HepG2 (cell line): Measurements from ENCODE around the gene BBS1. TPM values are rescaled to one million over a fixed set of nuclear protein-coding genes. Genes with fewer than 3 reads are reported as not detected.

ENCODE experiments used
- ATF2 ChIP-seq: sonication (generic); formaldehyde crosslinking; IDR thresholded peaks from 2 replicates; pipeline ENCODE4 v1.4.0; 2020; ENCODE audit warnings: missing genetic modification reagents
- CEBPZ ChIP-seq: IDR thresholded peaks from 2 replicates; pipeline ENCODE4 v1.6.1; 2012; ENCODE audit warnings: low read length, improper control_type of control experiment
- ETV5 ChIP-seq: IDR thresholded peaks from 2 replicates; pipeline ENCODE4 v1.6.1; 2018; ENCODE audit warnings: missing biosample characterization, missing genetic modification reagents, inconsistent platforms, borderline replicate concordance
- FOXA1 ChIP-seq, 2 experiments: fragments of 450-650 bp in 1 of 2; sonication (generic) in 1 of 2; formaldehyde crosslinking in 1 of 2; IDR thresholded peaks; 2 replicates each; pipeline versions ENCODE4 v1.4.0 to v1.6.1; 2016 to 2020; ENCODE audit warnings: missing genetic modification reagents in 1 of 2
- GMEB1 ChIP-seq: sonication (generic); formaldehyde crosslinking; IDR thresholded peaks from 2 replicates; pipeline ENCODE4 v1.5.1; 2020; ENCODE audit warnings: missing genetic modification reagents, mild to moderate bottlenecking, borderline replicate concordance
- MTF1 ChIP-seq: sonication (generic); formaldehyde crosslinking; IDR thresholded peaks from 2 replicates; pipeline ENCODE4 v1.5.0; 2020; ENCODE audit warnings: missing genetic modification reagents
- PHB2 ChIP-seq: fragments of 450-650 bp; IDR thresholded peaks from 2 replicates; pipeline ENCODE4 v1.6.1; 2018; ENCODE audit not compliant: partially characterized antibody
- RBFOX2 ChIP-seq: fragments of 200-400 bp; formaldehyde crosslinking; IDR thresholded peaks from 2 replicates; pipeline ENCODE4 v1.6.1; 2017; ENCODE audit warnings: low read depth, mild to moderate bottlenecking, low read length
- RXRA ChIP-seq: sonication (generic); formaldehyde crosslinking; IDR thresholded peaks from 2 replicates; pipeline ENCODE4 v1.5.1; 2020; ENCODE audit warnings: missing genetic modification reagents
- SRF ChIP-seq: IDR thresholded peaks from 2 replicates; pipeline ENCODE4 v1.6.1; 2011; ENCODE audit warnings: mild to moderate bottlenecking, low read depth, low read length, moderate library complexity
- TFDP1 ChIP-seq: IDR thresholded peaks from 2 replicates; pipeline ENCODE4 v1.6.1; 2016; ENCODE audit warnings: missing compliant biosample characterization, missing genetic modification reagents, borderline replicate concordance
- ZBTB2 ChIP-seq: sonication (generic); formaldehyde crosslinking; IDR thresholded peaks from 2 replicates; pipeline ENCODE4 v1.8.0; 2022; ENCODE audit warnings: low read depth, missing genetic modification reagents
- ZFP37 ChIP-seq: sonication (generic); formaldehyde crosslinking; IDR thresholded peaks from 2 replicates; pipeline ENCODE4 v1.4.0; 2020; ENCODE audit warnings: missing genetic modification reagents, borderline replicate concordance
- ZNF235 ChIP-seq: sonication (generic); formaldehyde crosslinking; IDR thresholded peaks from 2 replicates; pipeline ENCODE4 v1.8.1; 2023; ENCODE audit warnings: mild to moderate bottlenecking, missing genetic modification reagents, borderline replicate concordance
- polyA plus RNA-seq, 8 experiments: library from polyadenylated mRNA; depleted of rRNA in 3 of 8; stranded (reverse) in 7 of 8; unstranded in 1 of 8; fragments of >200 nt; fragmentation: Illumina TruSeq in 4 of 8; extraction: Trizol in 4 of 8; gene quantifications; 2 replicates each; pipeline versions ENCODE4 v1.2.1 to v1.2.3, GENCODE V29; 2011 to 2016; ENCODE audit warnings: low read depth in 4 of 8, missing spikeins in 1 of 8, mixed read lengths in 1 of 8; ENCODE audit not compliant: insufficient read depth in 1 of 8
- total RNA-seq, 5 experiments: library from RNA; depleted of rRNA; stranded (reverse); fragments of >200 nt; fragmentation: Illumina TruSeq; extraction: Trizol; gene quantifications; 2 replicates each; pipeline ENCODE4 v1.2.3, GENCODE V29; 2016; ENCODE audit warnings: low read depth in 1 of 5
- TF ChIP-seq, protein P1 (sequence below): sonication (generic); formaldehyde crosslinking; IDR thresholded peaks from 2 replicates; pipeline ENCODE4 v1.8.1; 2023; ENCODE audit warnings: missing genetic modification reagents, inconsistent platforms, borderline replicate concordance
- TF ChIP-seq, protein P2 (sequence below): sonication (generic); formaldehyde crosslinking; IDR thresholded peaks from 2 replicates; pipeline ENCODE4 v1.5.0; 2020; ENCODE audit warnings: mild to moderate bottlenecking, missing genetic modification reagents

Gene BBS1
- total and polyA plus RNA-seq, 2 of the 13 experiments (the other 11 are each of a cell fraction or from before 2014, with no cell fraction given), result 11.7 to 14.1 TPM

- TF ChIP-seq CEBPZ (no peak), RBFOX2 (no peak), SRF (peak; percentile 89; the same call in 1 of the 2 replicates), ZNF235 (no peak), ETV5 (CRISPR knock-in tag) (no peak), TFDP1 (no peak), RXRA (CRISPR knock-in tag) (peak; percentile 22; the same call in 1 of the 2 replicates), FOXA1 (IDR thresholded peaks at IDR 0.05) (no peak), FOXA1 (CRISPR knock-in tag; IDR thresholded peaks at IDR 0.05) (no peak), MTF1 (no peak), ATF2 (no peak), GMEB1 (CRISPR knock-in tag) (no peak), PHB2 (no peak), ZFP37 (CRISPR knock-in tag) (no peak), ZBTB2 (CRISPR knock-in tag) (no peak)
- TF ChIP-seq, protein P1, sequence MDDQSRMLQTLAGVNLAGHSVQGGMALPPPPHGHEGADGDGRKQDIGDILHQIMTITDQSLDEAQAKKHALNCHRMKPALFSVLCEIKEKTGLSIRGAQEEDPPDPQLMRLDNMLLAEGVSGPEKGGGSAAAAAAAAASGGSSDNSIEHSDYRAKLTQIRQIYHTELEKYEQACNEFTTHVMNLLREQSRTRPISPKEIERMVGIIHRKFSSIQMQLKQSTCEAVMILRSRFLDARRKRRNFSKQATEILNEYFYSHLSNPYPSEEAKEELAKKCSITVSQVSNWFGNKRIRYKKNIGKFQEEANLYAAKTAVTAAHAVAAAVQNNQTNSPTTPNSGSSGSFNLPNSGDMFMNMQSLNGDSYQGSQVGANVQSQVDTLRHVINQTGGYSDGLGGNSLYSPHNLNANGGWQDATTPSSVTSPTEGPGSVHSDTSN (CRISPR knock-in tag), result no peak
- TF ChIP-seq, protein P2, sequence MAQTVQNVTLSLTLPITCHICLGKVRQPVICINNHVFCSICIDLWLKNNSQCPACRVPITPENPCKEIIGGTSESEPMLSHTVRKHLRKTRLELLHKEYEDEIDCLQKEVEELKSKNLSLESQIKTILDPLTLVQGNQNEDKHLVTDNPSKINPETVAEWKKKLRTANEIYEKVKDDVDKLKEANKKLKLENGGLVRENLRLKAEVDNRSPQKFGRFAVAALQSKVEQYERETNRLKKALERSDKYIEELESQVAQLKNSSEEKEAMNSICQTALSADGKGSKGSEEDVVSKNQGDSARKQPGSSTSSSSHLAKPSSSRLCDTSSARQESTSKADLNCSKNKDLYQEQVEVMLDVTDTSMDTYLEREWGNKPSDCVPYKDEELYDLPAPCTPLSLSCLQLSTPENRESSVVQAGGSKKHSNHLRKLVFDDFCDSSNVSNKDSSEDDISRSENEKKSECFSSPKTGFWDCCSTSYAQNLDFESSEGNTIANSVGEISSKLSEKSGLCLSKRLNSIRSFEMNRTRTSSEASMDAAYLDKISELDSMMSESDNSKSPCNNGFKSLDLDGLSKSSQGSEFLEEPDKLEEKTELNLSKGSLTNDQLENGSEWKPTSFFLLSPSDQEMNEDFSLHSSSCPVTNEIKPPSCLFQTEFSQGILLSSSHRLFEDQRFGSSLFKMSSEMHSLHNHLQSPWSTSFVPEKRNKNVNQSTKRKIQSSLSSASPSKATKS (CRISPR knock-in tag), result no peak
Measured at GRCh38 chr11:66546368-66546965, 36.0 kb downstream of the BBS1 start, which contains the start of gene ACTN3 (continued).
